HFF-Myc (cell line): ENCODE measurements around the gene ALPK1.

Experiments
- DNase-seq: peaks from one replicate; pipeline ENCODE4 v3.0.0-alpha.2; 2011; ENCODE audit warnings: low read depth; ENCODE audit errors: extremely low read depth
- H3K4me3 ChIP-seq: replicated peaks from 2 replicates; pipeline ENCODE4 v1.5.1; 2011; ENCODE audit warnings: low read depth, mild to moderate bottlenecking, control low read depth, low read length
- CTCF ChIP-seq: IDR thresholded peaks from 2 replicates; pipeline ENCODE4 v1.5.1; 2012; ENCODE audit warnings: mild to moderate bottlenecking, low read depth, low read length, control low read depth; ENCODE audit errors: missing control alignments

ALPK1 gene

DNA sequence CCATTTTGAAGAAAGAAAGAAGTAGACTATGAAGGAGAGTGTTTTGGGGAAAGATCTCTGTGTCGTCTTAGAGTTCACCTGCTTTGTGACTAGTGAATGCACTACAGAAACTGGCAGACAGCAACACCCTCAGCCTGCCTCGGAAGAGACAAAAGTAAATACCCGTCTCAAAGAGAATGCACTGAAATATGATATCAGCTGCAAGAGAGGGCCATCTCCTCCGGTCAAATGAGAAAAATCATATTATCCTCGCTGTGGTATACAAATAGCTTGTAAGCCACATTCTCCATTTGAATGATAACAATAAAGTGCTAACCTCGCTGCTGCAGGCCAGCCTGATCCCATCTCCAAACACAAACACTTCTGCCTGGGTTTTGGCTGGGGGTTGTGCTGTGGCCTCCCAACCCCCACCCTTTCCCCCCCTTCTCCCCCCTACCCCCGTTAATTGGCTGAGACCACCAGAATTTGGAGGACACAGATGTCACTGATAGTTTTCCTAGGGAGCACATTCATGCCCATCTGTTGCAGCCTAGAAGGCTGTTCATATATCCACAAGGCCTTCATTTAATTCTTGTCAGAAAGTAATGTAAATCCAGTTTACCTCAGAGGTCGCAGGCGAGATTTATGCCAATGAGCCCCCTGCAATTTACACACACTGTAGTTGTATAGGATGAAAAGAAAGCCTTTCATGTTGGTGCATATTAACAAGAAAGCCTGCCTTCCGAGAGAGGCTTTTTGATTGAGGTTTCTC, 46.3 kb downstream of the ALPK1 start:
- H3K4me3 ChIP-seq, result no peak overlapping the region
- no peak for DNase-seq

DNA sequence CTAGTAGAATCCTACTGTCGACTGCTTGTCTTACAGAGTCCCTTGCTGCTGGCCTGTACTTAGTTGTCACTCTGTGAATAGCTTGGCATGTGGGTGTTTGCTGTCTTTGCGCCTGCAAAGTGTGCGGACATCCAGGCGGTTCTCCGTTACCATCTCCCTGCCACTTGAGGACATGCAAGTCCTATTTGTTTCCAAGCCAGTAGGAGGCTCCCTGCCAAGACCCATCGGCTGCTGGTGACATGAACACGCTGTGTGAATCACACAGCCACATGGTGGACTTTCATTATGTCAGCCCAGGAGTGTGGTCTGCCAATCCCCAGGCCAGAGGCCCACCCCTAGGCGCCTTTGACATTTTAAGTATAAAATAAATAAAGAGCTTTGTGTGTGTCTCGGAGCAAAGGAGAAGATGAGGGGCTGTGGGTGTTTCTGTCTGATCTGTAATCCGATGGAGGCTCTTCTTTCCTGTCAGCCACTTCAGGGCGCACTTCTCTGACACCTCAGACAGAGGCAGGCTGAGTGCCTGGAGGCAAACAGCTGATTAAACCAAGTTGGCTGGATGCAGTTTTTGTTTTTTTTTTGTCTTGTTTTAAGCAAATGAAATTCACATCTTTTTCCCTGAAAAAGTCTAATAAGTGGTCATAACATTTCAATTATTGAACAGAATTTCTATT, 51.5 kb downstream of the ALPK1 start:
- H3K4me3 ChIP-seq, result no peak overlapping the region
- DNase-seq, result peak; percentile 72
- peak; percentile 36 for TF ChIP-seq CTCF

More for the DNA sequence above, 46.3 kb downstream of the ALPK1 start:
- no peak for TF ChIP-seq CTCF

- H3K4me3 ChIP-seq, result no peak overlapping the region
- DNase-seq, result no peak
- TF ChIP-seq CTCF, result no peak
Observed at GRCh38 chr4:112352736-112353135, 55.6 kb downstream of the ALPK1 start.

DNA sequence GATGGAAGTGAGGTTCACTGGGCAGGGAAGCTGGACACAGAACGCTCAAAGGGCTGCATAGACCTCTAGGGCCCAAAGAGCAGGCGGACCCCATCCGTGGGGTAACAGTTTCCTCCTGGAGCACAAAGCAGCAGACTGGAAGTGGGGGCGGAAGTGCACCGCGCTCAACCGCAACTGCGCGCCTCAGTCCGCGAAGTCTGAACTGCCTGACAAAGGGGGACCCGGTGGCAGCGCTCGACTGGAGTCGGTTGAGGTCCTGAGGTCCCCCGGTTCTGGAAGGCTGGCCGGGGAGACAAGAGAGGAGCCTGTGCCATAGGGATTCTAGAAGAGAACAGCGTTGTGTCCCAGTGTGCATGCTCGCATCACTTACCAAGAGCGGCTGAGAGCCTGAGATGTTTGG, 58.5 kb downstream of the ALPK1 start:
- DNase-seq, result no peak
- no peak for TF ChIP-seq CTCF
- H3K4me3 ChIP-seq, result no peak overlapping the region

GRCh38 chr4:112357453-112357852, 60.3 kb downstream of the ALPK1 start:
- H3K4me3 ChIP-seq, result no peak overlapping the region
- no peak for DNase-seq
- TF ChIP-seq CTCF, result no peak

DNA sequence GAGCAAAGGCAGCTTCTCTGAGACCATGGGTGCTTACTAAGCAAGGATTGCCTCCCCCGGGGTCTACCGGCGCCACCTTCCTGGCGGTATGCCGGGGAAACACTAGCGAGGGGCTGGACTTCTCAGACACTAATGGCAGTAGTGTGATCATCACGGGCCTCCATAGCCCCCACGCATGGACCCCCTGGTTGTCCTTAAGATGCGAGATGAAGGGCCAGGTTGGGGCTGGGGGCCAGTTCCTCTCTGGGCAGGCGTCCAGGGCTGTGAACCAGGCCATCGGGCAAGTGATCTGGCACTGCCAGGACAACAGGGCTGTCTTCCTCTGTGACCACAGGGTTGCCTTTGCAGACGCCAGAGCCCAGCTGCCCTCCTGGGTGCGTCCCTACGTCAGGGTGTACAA, 60.7 kb downstream of the ALPK1 start:
- no peak overlapping the region for H3K4me3 ChIP-seq
- DNase-seq, result no peak
- TF ChIP-seq CTCF, result no peak
